Chondrocyte (in vitro differentiated cells): ENCODE measurements around the gene METTL27. TPM values are rescaled to one million over a fixed set of nuclear protein-coding genes. Genes with fewer than 3 reads are reported as not detected.
"Not testable (repeated sequence)": the region's sequence is repeated elsewhere in the genome, so short reads cannot be mapped to it uniquely, and the experiment has no call there.

Source experiments
- DNase-seq: peaks from one replicate; pipeline ENCODE4 v3.0.0; 2021; ENCODE audit warnings: mixed read lengths, low spot score
- H3K27ac Mint-ChIP-seq: one replicate; pipeline ENCODE4 v1.8.0; 2021; ENCODE audit warnings: mild to moderate bottlenecking, moderate library complexity, mixed read lengths; ENCODE audit not compliant: unreplicated experiment
- H3K27me3 Mint-ChIP-seq: 2 replicates; pipeline ENCODE4 v1.8.0; 2021; ENCODE audit warnings: low read depth, mixed read lengths
- H3K36me3 Mint-ChIP-seq: 2 replicates; pipeline ENCODE4 v1.8.0; 2021; ENCODE audit warnings: low read depth, mixed read lengths
- H3K4me1 Mint-ChIP-seq: 2 replicates; pipeline ENCODE4 v1.8.0; 2021; ENCODE audit warnings: low read depth, mild to moderate bottlenecking, mixed read lengths
- H3K4me3 Mint-ChIP-seq: one replicate; pipeline ENCODE4 v1.8.0; 2021; ENCODE audit warnings: mild to moderate bottlenecking, moderate library complexity, mixed read lengths; ENCODE audit not compliant: unreplicated experiment
- H3K9me3 Mint-ChIP-seq: 2 replicates; pipeline ENCODE4 v1.8.0; 2021; ENCODE audit warnings: low read depth, mixed read lengths
- CTCF ChIP-seq: fragments of 200-600 bp; sonication (generic); IDR thresholded peaks from 2 replicates; pipeline ENCODE4 v1.5.0; 2021; ENCODE audit warnings: antibody characterized with exemption, mild to moderate bottlenecking, moderate library complexity
- total RNA-seq: library from RNA; stranded (reverse); gene quantifications from 3 replicates; pipeline ENCODE4 v1.2.1, GENCODE V29; 2021

The METTL27 gene
- total RNA-seq, 1 donor from 2014 or later: 0.99 TPM

GRCh38 chr7:73856941-73857340 is 14.6 kb upstream of the METTL27 start:
- TF ChIP-seq CTCF: no peak
- H3K27me3 Mint-ChIP-seq: peaks cover 3% of the 10 kb centered on the region
- no peaks in the 10 kb centered on the region for H3K36me3 Mint-ChIP-seq
- no peak overlapping the region for H3K27ac Mint-ChIP-seq
- no peaks in the 10 kb centered on the region for H3K9me3 Mint-ChIP-seq
- DNase-seq: no peak
- no peak overlapping the region for H3K4me3 Mint-ChIP-seq
- H3K4me1 Mint-ChIP-seq: peaks cover 14% of the 10 kb centered on the region

GRCh38 chr7:73852500-73852899 is 10.2 kb upstream of the METTL27 start:
- H3K27me3 Mint-ChIP-seq: no peaks in the 10 kb centered on the region
- no peak overlapping the region for H3K4me3 Mint-ChIP-seq
- H3K9me3 Mint-ChIP-seq: no peaks in the 10 kb centered on the region
- H3K36me3 Mint-ChIP-seq: no peaks in the 10 kb centered on the region
- TF ChIP-seq CTCF: no peak
- peaks cover 41% of the 10 kb centered on the region for H3K4me1 Mint-ChIP-seq
- DNase-seq: no peak
- H3K27ac Mint-ChIP-seq: peak overlapping the region; percentile 99

GRCh38 chr7:73851410-73852338 is 9.4 kb upstream of the METTL27 start:
- Mint-ChIP-seq H3K4me3 (no peak overlapping the region), H3K27me3 (no peaks in the 10 kb centered on the region), H3K27ac (peak overlapping the region; percentile 99), H3K36me3 (no peaks in the 10 kb centered on the region), H3K4me1 (peaks cover 41% of the 10 kb centered on the region), H3K9me3 (no peaks in the 10 kb centered on the region)
- no peak for DNase-seq
- TF ChIP-seq CTCF: no peak

- Mint-ChIP-seq H3K36me3 (no peaks in the 10 kb centered on the region), H3K4me3 (no peak overlapping the region), H3K27me3 (no peaks in the 10 kb centered on the region), H3K9me3 (no peaks in the 10 kb centered on the region), H3K27ac (peak overlapping the region; percentile 99), H3K4me1 (peaks cover 41% of the 10 kb centered on the region)
- TF ChIP-seq CTCF: no peak
- DNase-seq: no peak
Measured at GRCh38 chr7:73850781-73851207, 8.5 kb upstream of the METTL27 start.

- Mint-ChIP-seq H3K9me3 (no peaks in the 10 kb centered on the region), H3K27ac (no peak overlapping the region), H3K4me3 (no peak overlapping the region), H3K27me3 (no peaks in the 10 kb centered on the region), H3K4me1 (peaks cover 41% of the 10 kb centered on the region), H3K36me3 (no peaks in the 10 kb centered on the region)
- TF ChIP-seq CTCF: no peak
- no peak for DNase-seq
Measured at GRCh38 chr7:73847941-73848723, 5.8 kb upstream of the METTL27 start.

- H3K4me1 Mint-ChIP-seq: peaks cover 22% of the 10 kb centered on the region
- not testable (repeated sequence) for H3K4me3 Mint-ChIP-seq, DNase-seq, H3K27ac Mint-ChIP-seq, H3K9me3 Mint-ChIP-seq, H3K36me3 Mint-ChIP-seq, H3K27me3 Mint-ChIP-seq
Measured at GRCh38 chr7:73845701-73846195, 3.4 kb upstream of the METTL27 start.
